ACHN (cell line): ENCODE measurements around the gene PAX7.

Experiments
- DNase-seq: peaks from one replicate; pipeline ENCODE4 v3.0.0-alpha.2; 2015
- in situ Hi-C: cut with HindIII; loops from 2 replicates; pipeline ENCODE4 v1.10.0; 2017; ENCODE audit warnings: low sequenced_read_pairs, low pct_ligation_motif_present, low pct_unique_long_range_greater_than_20kb

Gene PAX7

GRCh38 chr1:18638835-18639364 lies 8.3 kb downstream of the PAX7 start:
- in situ Hi-C loops: no loop called here
- DNase-seq: no peak

GRCh38 chr1:18639368-18640055 lies 8.9 kb downstream of the PAX7 start:
- no peak for DNase-seq
- in situ Hi-C loops: no loop called here

- DNase-seq: no peak
- in situ Hi-C loops: no loop called here
Measured at GRCh38 chr1:18640228-18641004, 9.8 kb downstream of the PAX7 start.

GRCh38 chr1:18641005-18641941 lies 10.6 kb downstream of the PAX7 start:
- no peak for DNase-seq
- in situ Hi-C loops: no loop called here

GRCh38 chr1:18642278-18643095 lies 11.8 kb downstream of the PAX7 start:
- in situ Hi-C loops: no loop called here
- DNase-seq: no peak

- DNase-seq: no peak
- in situ Hi-C loops: no loop called here
Measured at GRCh38 chr1:18643154-18644012, 12.7 kb downstream of the PAX7 start.

GRCh38 chr1:18644013-18644399 lies 13.4 kb downstream of the PAX7 start:
- in situ Hi-C loops: no loop called here
- no peak for DNase-seq

GRCh38 chr1:18644446-18644845 lies 13.8 kb downstream of the PAX7 start:
- in situ Hi-C loops: no loop called here
- DNase-seq: no peak

- no peak for DNase-seq
- in situ Hi-C loops: no loop called here
Measured at GRCh38 chr1:18644973-18645746, 14.5 kb downstream of the PAX7 start.

- in situ Hi-C loops: no loop called here
- DNase-seq: no peak
Measured at GRCh38 chr1:18645747-18646090, 15.1 kb downstream of the PAX7 start.

- DNase-seq: no peak
- in situ Hi-C loops: no loop called here
Measured at GRCh38 chr1:18646091-18646785, 15.6 kb downstream of the PAX7 start.

- DNase-seq: no peak
- in situ Hi-C loops: no loop called here
Measured at GRCh38 chr1:18646786-18647410, 16.3 kb downstream of the PAX7 start.

GRCh38 chr1:18647681-18648214 lies 17.1 kb downstream of the PAX7 start:
- in situ Hi-C loops: no loop called here
- DNase-seq: no peak

- in situ Hi-C loops: no loop called here
- DNase-seq: no peak
Measured at GRCh38 chr1:18649693-18650370, 19.2 kb downstream of the PAX7 start.

GRCh38 chr1:18651713-18652112 lies 21.1 kb downstream of the PAX7 start:
- in situ Hi-C loops: no loop called here
- no peak for DNase-seq
